ENCODE measurements around the gene KDM1B. TPM values are rescaled to one million over a fixed set of nuclear protein-coding genes. Genes with fewer than 3 reads are reported as not detected.

KDM1B gene
- total and polyA plus RNA-seq, 2 donors (not counting 3 experiments of a cell fraction or from before 2014, with no cell fraction given), result 3.0 to 10.8 TPM

DNA sequence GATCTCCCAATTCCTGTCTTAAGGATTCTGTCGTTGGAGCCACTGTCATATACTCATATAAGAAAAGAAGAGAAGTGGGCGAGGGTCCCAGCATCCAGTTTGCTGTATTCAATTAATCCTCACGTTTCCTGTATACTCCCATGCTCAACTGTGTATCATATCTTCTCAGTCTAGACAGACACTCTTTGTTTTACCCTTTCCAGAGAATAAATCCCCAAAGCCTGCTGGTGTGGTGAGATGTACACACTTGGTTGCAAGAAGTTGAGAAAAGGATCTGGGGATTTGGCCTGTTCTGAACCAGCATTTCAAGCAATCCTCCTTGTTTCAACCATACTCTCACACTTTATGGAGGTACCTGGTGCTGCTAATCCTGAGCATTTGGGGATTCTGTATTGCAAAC is 3.4 kb upstream of the KDM1B start:
- DNase-seq (ENCODE audit: low read depth, low spot score) (no peak), FAIRE-seq (no peak)
- Histone ChIP-seq H3K4me3 (replicated peaks in 1 of 3; ENCODE audit: insufficient read depth in 1 of 3, low read depth in 1 of 3, low read length in 3 of 3) (no peak overlapping the region), H4K20me1 (replicated peaks; ENCODE audit: control insufficient read depth, extremely low read depth, insufficient read depth, low read length) (no peaks in the 10 kb centered on the region), H3K9me1 (replicated peaks; ENCODE audit: control insufficient read depth, extremely low read depth, insufficient read depth, low read length) (no peaks in the 10 kb centered on the region), H3K27ac (ENCODE audit: insufficient read depth, low read depth, low read length) (no peak overlapping the region), H3K27me3 (ENCODE audit: control insufficient read depth in 2 of 2, insufficient read depth in 2 of 2, low read length in 2 of 2) (no peaks in the 10 kb centered on the region), H2AFZ (ENCODE audit: low read depth, low read length) (no peak overlapping the region), H3K9me3 (replicated peaks; ENCODE audit: control insufficient read depth, insufficient read depth, low read length) (no peaks in the 10 kb centered on the region), H3K79me2 (ENCODE audit: control insufficient read depth, insufficient read depth, low read length) (no peaks in the 10 kb centered on the region), H3K4me1 (ENCODE audit: control insufficient read depth, extremely low read depth, insufficient read depth, low read length) (peaks cover 19% of the 10 kb centered on the region), H3K4me2 (ENCODE audit: insufficient read depth, low read length) (no peak overlapping the region), H3K36me3 (ENCODE audit: control insufficient read depth in 2 of 2, extremely low read depth in 1 of 2, insufficient read depth in 2 of 2, low read length in 2 of 2) (no peaks in the 10 kb centered on the region), H3K9ac (replicated peaks; ENCODE audit: extremely low read depth, insufficient read depth, low read length) (no peak overlapping the region)
- ChIA-PET POLR2A (no interaction called here), CTCF (no interaction called here)
- dilution Hi-C loops (cut with MboI; ENCODE audit: extremely low pct_ligation_motif_present, low sequenced_read_pairs), result no loop called here
- BruUV-seq (replicated peaks), result no TSS peak
- intact Hi-C loops (cut with micrococcal nuclease), result loop anchor here (10.0 kb wide), 1 partner anchor 233 kb away; the partner anchor contains the start of gene RNF144B
- TF ChIP-seq EZH2 (IDR thresholded peaks at IDR 0.05; ENCODE audit: borderline replicate concordance, low read depth, low read length, severe bottlenecking), result no peak
- no peak for TF ChIP-seq MYC (IDR thresholded peaks at IDR 0.05; ENCODE audit: low read depth, low read length)
- no peak for TF ChIP-seq POLR2A (IDR thresholded peaks at IDR 0.05; ENCODE audit: low read depth, low read length)
- TF ChIP-seq, protein P1, sequence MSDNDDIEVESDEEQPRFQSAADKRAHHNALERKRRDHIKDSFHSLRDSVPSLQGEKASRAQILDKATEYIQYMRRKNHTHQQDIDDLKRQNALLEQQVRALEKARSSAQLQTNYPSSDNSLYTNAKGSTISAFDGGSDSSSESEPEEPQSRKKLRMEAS (IDR thresholded peaks at IDR 0.05; ENCODE audit: insufficient read depth, insufficient read length), result no peak
- TF ChIP-seq JUN (IDR thresholded peaks at IDR 0.05; ENCODE audit: borderline replicate concordance, insufficient read depth, insufficient read length, low read depth), result no peak
- no peak for TF ChIP-seq POLR2AphosphoS5 (IDR thresholded peaks at IDR 0.05; ENCODE audit: insufficient read depth, low read depth, low read length)
- TF ChIP-seq, protein P2, sequence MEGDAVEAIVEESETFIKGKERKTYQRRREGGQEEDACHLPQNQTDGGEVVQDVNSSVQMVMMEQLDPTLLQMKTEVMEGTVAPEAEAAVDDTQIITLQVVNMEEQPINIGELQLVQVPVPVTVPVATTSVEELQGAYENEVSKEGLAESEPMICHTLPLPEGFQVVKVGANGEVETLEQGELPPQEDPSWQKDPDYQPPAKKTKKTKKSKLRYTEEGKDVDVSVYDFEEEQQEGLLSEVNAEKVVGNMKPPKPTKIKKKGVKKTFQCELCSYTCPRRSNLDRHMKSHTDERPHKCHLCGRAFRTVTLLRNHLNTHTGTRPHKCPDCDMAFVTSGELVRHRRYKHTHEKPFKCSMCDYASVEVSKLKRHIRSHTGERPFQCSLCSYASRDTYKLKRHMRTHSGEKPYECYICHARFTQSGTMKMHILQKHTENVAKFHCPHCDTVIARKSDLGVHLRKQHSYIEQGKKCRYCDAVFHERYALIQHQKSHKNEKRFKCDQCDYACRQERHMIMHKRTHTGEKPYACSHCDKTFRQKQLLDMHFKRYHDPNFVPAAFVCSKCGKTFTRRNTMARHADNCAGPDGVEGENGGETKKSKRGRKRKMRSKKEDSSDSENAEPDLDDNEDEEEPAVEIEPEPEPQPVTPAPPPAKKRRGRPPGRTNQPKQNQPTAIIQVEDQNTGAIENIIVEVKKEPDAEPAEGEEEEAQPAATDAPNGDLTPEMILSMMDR (IDR thresholded peaks at IDR 0.05; ENCODE audit: extremely low read depth in 1 of 2, insufficient read depth in 1 of 2, low read depth in 1 of 2, low read length in 2 of 2), result no peak
- TF ChIP-seq GATA2 (IDR thresholded peaks at IDR 0.05; ENCODE audit: insufficient read depth, insufficient read length, low read depth, low read length), result no peak
- TF ChIP-seq FOS (IDR thresholded peaks at IDR 0.05; ENCODE audit: borderline replicate concordance, insufficient read depth, low read length), result no peak
